ENCODE data around the gene KCNMA1. TPM values are rescaled to one million over a fixed set of nuclear protein-coding genes. Genes with fewer than 3 reads are reported as not detected.

Gene KCNMA1
- total RNA-seq, 1 experiment from 2014 or later, result 31.3 TPM

DNA sequence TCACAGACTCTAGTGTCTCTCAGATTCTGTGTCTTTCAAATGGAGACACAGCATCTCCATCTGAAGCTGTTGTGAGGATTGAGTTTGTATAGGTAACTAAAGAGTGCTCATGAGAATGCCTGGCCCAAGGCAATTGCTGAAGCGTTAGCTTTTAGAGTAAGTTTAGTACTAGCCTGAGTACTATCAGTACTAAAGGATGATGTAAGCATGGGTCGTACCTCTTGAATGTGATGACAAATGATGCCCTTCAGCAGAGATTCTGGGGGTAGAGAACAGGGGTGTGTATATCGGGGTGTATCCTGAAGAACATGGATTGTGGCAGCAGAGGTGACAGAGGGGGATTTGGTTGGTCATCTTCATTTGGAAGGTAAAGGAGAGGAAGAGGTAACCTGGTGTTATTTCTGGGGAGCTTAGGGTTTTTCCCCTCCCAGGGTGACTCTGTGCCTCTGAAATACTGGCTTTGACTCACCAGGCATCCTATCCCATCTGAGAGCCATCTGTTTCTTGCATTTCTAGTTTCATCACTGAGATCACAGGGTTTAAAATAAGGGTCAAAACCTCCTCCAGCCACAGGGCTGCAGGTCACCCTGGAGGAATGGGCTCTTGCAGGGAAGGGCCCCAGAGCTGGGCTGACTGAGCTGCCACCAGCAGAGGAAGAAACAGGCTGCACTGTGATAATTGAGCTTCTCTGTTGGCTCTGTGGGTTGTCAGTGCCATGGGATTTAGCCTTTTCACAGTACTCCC, 756.0 kb downstream of the KCNMA1 start:
- H3K4me2 ChIP-seq (ENCODE audit: low read depth, low read length, poor library complexity, severe bottlenecking), result no peak overlapping the region
- H2AFZ ChIP-seq (ENCODE audit: low read length), result no peak overlapping the region
- H3K9me2 ChIP-seq (replicated peaks; ENCODE audit: insufficient read depth, low read length), result no peaks in the 10 kb centered on the region
- no peak overlapping the region for H3K4me3 ChIP-seq (ENCODE audit: low read length)
- no peaks in the 10 kb centered on the region for H3K4me1 ChIP-seq (ENCODE audit: low read length)
- no peaks in the 10 kb centered on the region for H3K36me3 ChIP-seq (ENCODE audit: insufficient read depth, low read length)
- no peak for DNase-seq
- H3K9ac ChIP-seq (ENCODE audit: low read length), result no peak overlapping the region
- no peaks in the 10 kb centered on the region for H3K9me3 ChIP-seq (ENCODE audit: low read length)
- H3K79me2 ChIP-seq (ENCODE audit: low read length), result no peaks in the 10 kb centered on the region
- no peaks in the 10 kb centered on the region for H4K20me1 ChIP-seq (ENCODE audit: insufficient read depth, low read depth, low read length)
- no peaks in the 10 kb centered on the region for H3K27me3 ChIP-seq (ENCODE audit: low read length)
- no peak overlapping the region for H3K27ac ChIP-seq (ENCODE audit: low read length)

DNA sequence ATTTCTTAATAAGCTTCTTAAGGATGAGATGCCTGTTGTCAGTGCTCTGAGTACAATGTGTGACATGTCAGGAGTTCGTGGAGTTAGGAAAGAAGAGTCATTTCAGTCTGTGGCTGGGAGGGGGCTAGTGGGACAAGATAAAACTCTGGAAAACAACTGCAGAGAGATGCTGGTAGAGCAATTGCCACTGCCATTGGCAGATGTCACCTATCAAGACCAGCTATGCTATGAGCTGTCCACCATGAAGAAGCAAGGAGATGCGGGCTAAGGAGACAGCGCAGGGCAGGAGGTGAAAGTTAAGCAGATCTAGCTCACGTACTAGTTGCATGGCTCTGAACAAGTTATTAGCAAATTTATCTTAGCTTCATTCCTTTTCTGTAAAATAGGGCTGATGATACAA, 756.7 kb downstream of the KCNMA1 start:
- Histone ChIP-seq H3K4me3 (ENCODE audit: low read length) (no peak overlapping the region), H3K4me1 (ENCODE audit: low read length) (no peaks in the 10 kb centered on the region), H3K4me2 (ENCODE audit: low read depth, low read length, poor library complexity, severe bottlenecking) (no peak overlapping the region), H2AFZ (ENCODE audit: low read length) (no peak overlapping the region), H3K36me3 (ENCODE audit: insufficient read depth, low read length) (no peaks in the 10 kb centered on the region), H3K79me2 (ENCODE audit: low read length) (no peaks in the 10 kb centered on the region), H3K9ac (ENCODE audit: low read length) (no peak overlapping the region), H3K27ac (ENCODE audit: low read length) (no peak overlapping the region), H3K27me3 (ENCODE audit: low read length) (no peaks in the 10 kb centered on the region), H3K9me2 (replicated peaks; ENCODE audit: insufficient read depth, low read length) (no peaks in the 10 kb centered on the region), H3K9me3 (ENCODE audit: low read length) (no peaks in the 10 kb centered on the region), H4K20me1 (ENCODE audit: insufficient read depth, low read depth, low read length) (no peaks in the 10 kb centered on the region)
- no peak for DNase-seq

DNA sequence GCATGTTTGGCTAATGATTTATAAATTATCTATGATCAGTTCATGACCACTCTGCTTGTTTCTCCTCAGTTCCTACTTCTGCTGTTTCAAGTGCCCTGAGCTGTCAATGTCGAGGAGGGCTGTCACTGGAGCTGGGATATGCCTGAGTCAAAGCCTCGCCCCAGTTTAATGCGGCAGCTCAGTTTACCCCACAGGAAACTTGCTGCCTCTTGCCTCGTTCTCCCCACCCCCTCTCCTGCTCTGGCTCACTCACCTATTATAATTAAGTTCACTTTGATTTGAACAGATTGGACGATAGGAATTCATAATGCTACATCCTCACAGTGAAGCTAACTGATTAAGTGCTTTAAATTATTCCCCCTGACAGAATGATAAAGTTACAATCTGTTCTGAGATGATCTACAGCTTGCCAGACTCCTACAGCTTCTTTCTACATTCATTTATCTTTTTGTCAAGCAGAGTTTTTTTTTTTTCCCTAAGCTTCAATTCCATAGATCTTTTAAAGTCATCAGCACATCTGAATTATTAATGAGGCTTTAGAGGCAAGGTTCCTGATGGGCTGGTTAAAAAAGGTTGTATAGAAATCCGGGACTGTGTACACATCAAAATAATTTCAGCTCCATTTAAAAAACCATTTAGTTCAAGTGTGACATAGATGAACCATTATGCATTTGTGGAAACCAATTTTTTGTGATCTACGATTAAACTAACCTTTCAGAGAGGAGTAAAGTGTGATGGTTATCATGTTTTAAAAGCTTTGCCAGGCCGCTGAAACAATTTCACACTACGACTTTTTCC, 758.3 kb downstream of the KCNMA1 start:
- H3K27ac ChIP-seq (ENCODE audit: low read length), result no peak overlapping the region
- no peak overlapping the region for H3K4me3 ChIP-seq (ENCODE audit: low read length)
- H3K9me3 ChIP-seq (ENCODE audit: low read length), result no peaks in the 10 kb centered on the region
- H3K9me2 ChIP-seq (replicated peaks; ENCODE audit: insufficient read depth, low read length), result no peaks in the 10 kb centered on the region
- no peaks in the 10 kb centered on the region for H4K20me1 ChIP-seq (ENCODE audit: insufficient read depth, low read depth, low read length)
- no peaks in the 10 kb centered on the region for H3K27me3 ChIP-seq (ENCODE audit: low read length)
- DNase-seq, result no peak
- H3K9ac ChIP-seq (ENCODE audit: low read length), result no peak overlapping the region
- H3K79me2 ChIP-seq (ENCODE audit: low read length), result no peaks in the 10 kb centered on the region
- H3K36me3 ChIP-seq (ENCODE audit: insufficient read depth, low read length), result no peaks in the 10 kb centered on the region
- H3K4me1 ChIP-seq (ENCODE audit: low read length), result no peaks in the 10 kb centered on the region
- H3K4me2 ChIP-seq (ENCODE audit: low read depth, low read length, poor library complexity, severe bottlenecking), result no peak overlapping the region
- H2AFZ ChIP-seq (ENCODE audit: low read length), result no peak overlapping the region

DNA sequence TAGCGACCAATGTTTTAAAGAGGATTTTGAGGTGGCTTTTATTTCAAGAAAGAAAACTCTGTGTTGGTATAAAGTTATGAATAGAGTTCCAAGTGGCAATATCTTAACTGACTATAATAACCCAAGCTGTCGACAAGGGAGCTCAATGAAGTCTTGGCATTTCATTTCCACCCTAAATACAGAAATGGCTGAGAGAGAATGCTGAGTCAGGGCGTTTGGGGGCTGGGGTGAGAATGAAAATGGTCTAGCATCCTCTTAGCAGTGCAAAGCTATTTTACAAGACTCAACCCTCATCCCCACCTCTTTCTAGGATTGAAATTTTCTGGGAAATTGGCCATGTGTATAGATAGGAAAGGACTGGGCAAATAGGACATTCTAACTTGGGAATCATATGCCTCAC, 759.1 kb downstream of the KCNMA1 start:
- no peak overlapping the region for H3K4me2 ChIP-seq (ENCODE audit: low read depth, low read length, poor library complexity, severe bottlenecking)
- no peak overlapping the region for H3K27ac ChIP-seq (ENCODE audit: low read length)
- H3K9me3 ChIP-seq (ENCODE audit: low read length), result no peaks in the 10 kb centered on the region
- no peaks in the 10 kb centered on the region for H3K4me1 ChIP-seq (ENCODE audit: low read length)
- H3K9ac ChIP-seq (ENCODE audit: low read length), result no peak overlapping the region
- H3K27me3 ChIP-seq (ENCODE audit: low read length), result no peaks in the 10 kb centered on the region
- H3K79me2 ChIP-seq (ENCODE audit: low read length), result no peaks in the 10 kb centered on the region
- no peak overlapping the region for H2AFZ ChIP-seq (ENCODE audit: low read length)
- H4K20me1 ChIP-seq (ENCODE audit: insufficient read depth, low read depth, low read length), result no peaks in the 10 kb centered on the region
- no peak for DNase-seq
- no peaks in the 10 kb centered on the region for H3K9me2 ChIP-seq (replicated peaks; ENCODE audit: insufficient read depth, low read length)
- no peaks in the 10 kb centered on the region for H3K36me3 ChIP-seq (ENCODE audit: insufficient read depth, low read length)
- no peak overlapping the region for H3K4me3 ChIP-seq (ENCODE audit: low read length)

DNA sequence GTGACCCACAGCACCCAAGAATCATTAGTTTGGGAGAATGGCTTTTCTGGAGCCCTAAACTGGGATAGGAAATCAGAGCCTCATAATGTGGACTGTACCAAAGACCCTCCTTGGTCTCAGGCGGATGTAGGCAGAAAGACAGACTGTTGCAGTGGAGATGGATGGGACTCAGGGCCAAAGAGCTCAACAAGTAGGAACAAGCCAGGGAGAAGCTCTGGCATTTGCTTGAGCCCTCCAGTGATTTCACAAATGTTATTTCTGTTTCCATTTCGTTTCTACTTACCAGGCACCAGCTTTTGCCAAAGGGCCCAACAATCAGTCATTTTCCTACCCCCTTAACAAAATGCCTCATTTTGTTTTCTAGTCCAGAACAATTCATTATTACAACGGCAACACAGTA, 762.7 kb downstream of the KCNMA1 start:
- Histone ChIP-seq H3K9me3 (ENCODE audit: low read length) (no peaks in the 10 kb centered on the region), H3K9me2 (replicated peaks; ENCODE audit: insufficient read depth, low read length) (no peaks in the 10 kb centered on the region), H3K9ac (ENCODE audit: low read length) (no peak overlapping the region), H3K4me2 (ENCODE audit: low read depth, low read length, poor library complexity, severe bottlenecking) (no peak overlapping the region), H2AFZ (ENCODE audit: low read length) (no peak overlapping the region), H3K27ac (ENCODE audit: low read length) (no peak overlapping the region), H4K20me1 (ENCODE audit: insufficient read depth, low read depth, low read length) (no peaks in the 10 kb centered on the region), H3K79me2 (ENCODE audit: low read length) (no peaks in the 10 kb centered on the region), H3K4me1 (ENCODE audit: low read length) (no peaks in the 10 kb centered on the region), H3K36me3 (ENCODE audit: insufficient read depth, low read length) (no peaks in the 10 kb centered on the region), H3K27me3 (ENCODE audit: low read length) (no peaks in the 10 kb centered on the region), H3K4me3 (ENCODE audit: low read length) (no peak overlapping the region)
- no peak for DNase-seq

DNA sequence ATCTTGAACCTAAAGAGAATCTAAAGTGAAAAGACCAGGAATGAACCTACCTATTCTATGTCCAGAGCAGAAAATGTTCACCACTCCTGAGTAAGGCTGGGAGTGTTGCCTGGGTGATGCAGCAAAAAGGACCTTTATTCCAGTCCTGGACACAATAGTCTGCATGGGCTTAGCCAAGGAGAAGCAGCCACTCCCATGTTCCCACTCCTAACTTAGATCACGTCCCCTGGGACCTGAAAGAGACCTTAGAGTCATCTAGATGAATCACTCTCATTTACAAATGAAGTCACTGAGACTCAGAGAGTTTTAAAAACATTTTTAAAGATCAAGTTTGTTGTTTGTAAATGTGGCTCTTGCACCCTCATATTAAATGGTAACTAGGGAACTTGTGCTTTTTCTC, 763.4 kb downstream of the KCNMA1 start:
- no peaks in the 10 kb centered on the region for H3K36me3 ChIP-seq (ENCODE audit: insufficient read depth, low read length)
- no peak overlapping the region for H3K4me2 ChIP-seq (ENCODE audit: low read depth, low read length, poor library complexity, severe bottlenecking)

DNA sequence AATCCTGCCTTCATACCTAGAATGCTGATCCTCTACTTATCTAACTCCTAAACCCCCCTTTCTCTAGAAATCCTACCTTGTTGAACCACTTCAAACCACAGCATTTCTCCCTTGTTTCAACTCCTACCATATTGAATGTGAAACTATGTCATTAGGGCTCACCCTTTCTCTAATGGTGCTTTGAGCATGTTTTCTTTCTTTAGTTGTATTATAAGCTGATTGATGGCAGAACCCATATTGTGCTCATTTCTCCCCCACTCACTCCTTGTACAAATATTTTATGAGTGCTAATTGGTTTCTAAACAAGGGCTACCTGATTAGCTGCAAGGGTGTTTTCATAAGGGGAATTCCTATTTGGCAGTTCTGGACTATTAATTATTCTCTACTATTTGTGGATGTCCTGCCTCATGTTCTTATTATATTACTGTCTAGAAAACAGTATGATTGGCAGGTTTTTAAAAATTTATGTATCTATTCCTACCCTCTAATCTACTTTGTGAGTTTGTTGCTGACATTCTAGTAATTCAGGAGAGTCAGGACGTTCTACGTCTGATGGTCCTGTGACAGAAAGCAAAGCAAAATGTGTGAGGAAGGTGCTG, 765.8 kb downstream of the KCNMA1 start:
- Histone ChIP-seq H3K79me2 (ENCODE audit: low read length) (no peaks in the 10 kb centered on the region), H2AFZ (ENCODE audit: low read length) (no peak overlapping the region), H3K27ac (ENCODE audit: low read length) (no peak overlapping the region), H4K20me1 (ENCODE audit: insufficient read depth, low read depth, low read length) (no peaks in the 10 kb centered on the region), H3K4me3 (ENCODE audit: low read length) (no peak overlapping the region), H3K9me3 (ENCODE audit: low read length) (no peaks in the 10 kb centered on the region), H3K36me3 (ENCODE audit: insufficient read depth, low read length) (no peaks in the 10 kb centered on the region), H3K9me2 (replicated peaks; ENCODE audit: insufficient read depth, low read length) (no peaks in the 10 kb centered on the region), H3K4me2 (ENCODE audit: low read depth, low read length, poor library complexity, severe bottlenecking) (no peak overlapping the region), H3K4me1 (ENCODE audit: low read length) (no peaks in the 10 kb centered on the region), H3K27me3 (ENCODE audit: low read length) (no peaks in the 10 kb centered on the region), H3K9ac (ENCODE audit: low read length) (no peak overlapping the region)
- no peak for DNase-seq

More for the DNA sequence above, 763.4 kb downstream of the KCNMA1 start:
- H3K9me2 ChIP-seq (replicated peaks; ENCODE audit: insufficient read depth, low read length), result no peaks in the 10 kb centered on the region
- no peaks in the 10 kb centered on the region for H3K27me3 ChIP-seq (ENCODE audit: low read length)
- DNase-seq, result no peak
- no peaks in the 10 kb centered on the region for H3K79me2 ChIP-seq (ENCODE audit: low read length)
- no peak overlapping the region for H2AFZ ChIP-seq (ENCODE audit: low read length)
- H4K20me1 ChIP-seq (ENCODE audit: insufficient read depth, low read depth, low read length), result no peaks in the 10 kb centered on the region
- no peaks in the 10 kb centered on the region for H3K4me1 ChIP-seq (ENCODE audit: low read length)
- H3K9me3 ChIP-seq (ENCODE audit: low read length), result no peaks in the 10 kb centered on the region
- no peak overlapping the region for H3K27ac ChIP-seq (ENCODE audit: low read length)
- no peak overlapping the region for H3K9ac ChIP-seq (ENCODE audit: low read length)
- no peak overlapping the region for H3K4me3 ChIP-seq (ENCODE audit: low read length)

DNA sequence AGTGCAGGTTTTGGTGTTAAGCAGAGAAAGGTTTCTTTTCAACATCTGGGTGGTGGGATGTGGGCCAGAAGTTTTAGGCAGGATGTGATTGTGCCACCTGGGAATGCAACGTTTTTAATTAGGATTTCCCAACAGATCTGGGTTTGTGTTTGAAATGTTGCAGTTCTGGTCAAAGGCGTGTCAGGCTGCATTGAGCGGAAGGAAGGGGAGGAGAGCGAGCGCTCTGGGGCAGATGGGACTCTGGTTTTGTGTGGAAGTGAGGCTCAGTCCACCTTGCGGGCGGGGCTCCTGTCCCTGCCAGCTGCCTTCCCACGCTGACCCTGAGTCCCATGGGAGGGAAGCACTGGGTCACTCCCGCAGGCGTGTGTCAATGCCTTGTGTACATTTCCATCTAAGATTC, 767.7 kb downstream of the KCNMA1 start:
- H3K27ac ChIP-seq (ENCODE audit: low read length), result no peak overlapping the region
- no peak overlapping the region for H3K4me3 ChIP-seq (ENCODE audit: low read length)
- H3K79me2 ChIP-seq (ENCODE audit: low read length), result no peaks in the 10 kb centered on the region
- H3K4me2 ChIP-seq (ENCODE audit: low read depth, low read length, poor library complexity, severe bottlenecking), result no peak overlapping the region
- H3K9ac ChIP-seq (ENCODE audit: low read length), result no peak overlapping the region
- H3K9me2 ChIP-seq (replicated peaks; ENCODE audit: insufficient read depth, low read length), result no peaks in the 10 kb centered on the region
- no peaks in the 10 kb centered on the region for H3K4me1 ChIP-seq (ENCODE audit: low read length)
- H3K9me3 ChIP-seq (ENCODE audit: low read length), result no peaks in the 10 kb centered on the region
- H3K27me3 ChIP-seq (ENCODE audit: low read length), result no peaks in the 10 kb centered on the region
- H3K36me3 ChIP-seq (ENCODE audit: insufficient read depth, low read length), result no peaks in the 10 kb centered on the region
- H4K20me1 ChIP-seq (ENCODE audit: insufficient read depth, low read depth, low read length), result no peaks in the 10 kb centered on the region
- H2AFZ ChIP-seq (ENCODE audit: low read length), result no peak overlapping the region
- DNase-seq, result no peak
